Mesendoderm (in vitro differentiated cells): Measurements from ENCODE around the gene RPE65.
"Not testable (repeated sequence)": the region's sequence is repeated elsewhere in the genome, so short reads cannot be mapped to it uniquely, and the experiment has no call there.

Experiments used
- DNase-seq: peaks from one replicate; pipeline ENCODE4 v3.0.0; 2013
- H2AK5ac ChIP-seq: 2 replicates; pipeline ENCODE4 v1.6.1; 2013; ENCODE audit warnings: low read length, inconsistent platforms
- H2BK120ac ChIP-seq: 2 replicates; pipeline ENCODE4 v1.6.1; 2013; ENCODE audit warnings: low read depth, mild to moderate bottlenecking, low read length, moderate library complexity, mixed read lengths
- H2BK15ac ChIP-seq: replicated peaks from 2 replicates; pipeline ENCODE4 v1.6.1; 2013; ENCODE audit warnings: low read depth, mild to moderate bottlenecking, moderate library complexity
- H2BK5ac ChIP-seq: 2 replicates; pipeline ENCODE4 v1.6.1; 2013; ENCODE audit warnings: low read length, inconsistent platforms
- H3K18ac ChIP-seq: 2 replicates; pipeline ENCODE4 v1.6.1; 2013; ENCODE audit warnings: mild to moderate bottlenecking, low read length, mixed read lengths
- H3K23ac ChIP-seq: one replicate; pipeline ENCODE4 v1.6.1; 2013; ENCODE audit warnings: low read length
- H3K27ac ChIP-seq: 2 replicates; pipeline ENCODE4 v1.5.1; 2013; ENCODE audit warnings: low read depth, mild to moderate bottlenecking, inconsistent platforms, low read length, moderate library complexity
- H3K27me3 ChIP-seq: 2 replicates; pipeline ENCODE4 v1.6.1; 2013; ENCODE audit warnings: low read length, control low read depth, mild to moderate bottlenecking, inconsistent platforms; ENCODE audit not compliant: insufficient read depth, poor library complexity
- H3K36me3 ChIP-seq: 2 replicates; pipeline ENCODE4 v1.6.1; 2013; ENCODE audit warnings: low read length, inconsistent platforms; ENCODE audit not compliant: control insufficient read depth, insufficient read depth
- H3K4ac ChIP-seq: one replicate; pipeline ENCODE4 v1.6.1; 2013; ENCODE audit warnings: low read depth, mild to moderate bottlenecking, low read length, moderate library complexity
- H3K4me1 ChIP-seq: 2 replicates; pipeline ENCODE4 v1.6.1; 2013; ENCODE audit warnings: low read depth, low read length, inconsistent platforms; ENCODE audit not compliant: control insufficient read depth
- H3K4me2 ChIP-seq: 2 replicates; pipeline ENCODE4 v1.6.1; 2013; ENCODE audit warnings: low read length
- H3K4me3 ChIP-seq: 2 replicates; pipeline ENCODE4 v1.5.1; 2013; ENCODE audit warnings: mild to moderate bottlenecking, low read length
- H3K56ac ChIP-seq: one replicate; pipeline ENCODE4 v1.6.1; 2013; ENCODE audit warnings: low read length
- H3K79me1 ChIP-seq: 2 replicates; pipeline ENCODE4 v1.6.1; 2013; ENCODE audit warnings: low read length, inconsistent platforms
- H3K79me2 ChIP-seq: 2 replicates; pipeline ENCODE4 v1.6.1; 2013; ENCODE audit warnings: mild to moderate bottlenecking, low read length; ENCODE audit not compliant: control insufficient read depth, insufficient read depth
- H3K9ac ChIP-seq: 2 replicates; pipeline ENCODE4 v1.6.1; 2013; ENCODE audit warnings: low read length, inconsistent platforms
- H4K5ac ChIP-seq: one replicate; pipeline ENCODE4 v1.6.1; 2013; ENCODE audit warnings: low read length
- H4K8ac ChIP-seq: one replicate; pipeline ENCODE4 v1.6.1; 2013; ENCODE audit warnings: low read depth, mild to moderate bottlenecking, control low read depth, low read length, moderate library complexity
- WGBS: extraction: QIAGEN DNeasy Blood & Tissue Kit; methylation state at CpG from one replicate; pipeline ENCODE4 v1.1.7; 2013; ENCODE audit warnings: low lambda C conversion rate, missing lambda C conversion rate; ENCODE audit not compliant: insufficient coverage; ENCODE audit errors: extremely low coverage; 5-methylcytosine and 5-hydroxymethylcytosine counted together

Gene RPE65

DNA sequence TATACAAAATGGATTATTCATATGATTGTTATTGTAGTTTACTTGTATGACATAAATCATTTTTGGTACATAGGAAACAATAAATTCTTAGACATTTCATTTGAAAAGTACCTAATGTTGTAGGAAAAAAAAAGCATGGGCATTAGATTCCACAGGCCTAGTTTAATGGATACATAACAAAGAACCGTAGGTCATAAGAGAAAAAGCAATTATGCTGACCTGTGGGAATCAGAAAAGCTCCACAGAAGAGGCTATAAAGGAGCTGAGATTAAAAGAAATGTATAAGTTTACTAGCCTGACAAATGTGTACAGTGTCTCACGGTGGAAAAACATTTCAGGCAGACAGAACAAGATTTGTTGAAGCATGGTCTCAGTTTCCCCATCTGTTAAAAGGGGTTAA is 43.4 kb upstream of the RPE65 start:
- Histone ChIP-seq H2BK15ac (no peak overlapping the region), H2BK5ac (no peak overlapping the region), H3K27ac (no peak overlapping the region), H2BK120ac (no peak overlapping the region), H4K8ac (no peak overlapping the region), H3K4ac (no peak overlapping the region), H3K4me3 (no peak overlapping the region), H2AK5ac (no peak overlapping the region), H3K4me1 (peaks cover 4% of the 10 kb centered on the region), H3K79me2 (peaks cover 11% of the 10 kb centered on the region), H3K36me3 (peaks cover 1% of the 10 kb centered on the region), H3K79me1 (peaks cover 8% of the 10 kb centered on the region), H3K23ac (no peak overlapping the region), H4K5ac (no peak overlapping the region), H3K9ac (no peak overlapping the region), H3K56ac (no peak overlapping the region), H3K4me2 (no peak overlapping the region), H3K18ac (no peak overlapping the region), H3K27me3 (no peaks in the 10 kb centered on the region)
- no peak for DNase-seq
- WGBS, result no CpG with 5 or more reads among the region's 2 CpGs

DNA sequence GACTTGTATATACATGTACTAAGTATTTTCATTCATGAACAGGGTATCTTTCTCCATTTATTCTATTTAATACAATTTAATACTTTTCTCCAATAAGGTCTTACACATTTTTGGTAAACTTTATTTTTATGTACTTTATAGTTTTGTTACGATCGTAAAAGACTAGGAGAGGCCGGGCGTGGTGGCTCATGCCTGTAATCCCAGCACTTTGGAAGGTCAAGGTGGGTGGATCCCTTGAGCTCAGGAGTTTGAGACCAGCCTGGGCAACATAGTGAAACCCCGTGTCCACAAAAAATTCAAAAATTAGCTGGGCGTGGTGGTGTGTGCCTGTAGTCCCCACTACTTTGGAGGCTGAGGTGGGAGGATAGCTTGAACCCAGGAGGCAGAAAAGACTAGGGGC is 42.5 kb upstream of the RPE65 start:
- not testable (repeated sequence) for H3K56ac ChIP-seq, H3K4me2 ChIP-seq, H3K79me1 ChIP-seq, H2BK120ac ChIP-seq, H2BK5ac ChIP-seq, H3K4me3 ChIP-seq, DNase-seq, H3K27ac ChIP-seq, H3K9ac ChIP-seq, H4K8ac ChIP-seq, H3K4me1 ChIP-seq, H2BK15ac ChIP-seq, H3K4ac ChIP-seq, H3K23ac ChIP-seq, H4K5ac ChIP-seq, H2AK5ac ChIP-seq, H3K18ac ChIP-seq, H3K36me3 ChIP-seq, H3K27me3 ChIP-seq
- no CpG with 5 or more reads among the region's 6 CpGs for WGBS
- H3K79me2 ChIP-seq, result peaks cover 11% of the 10 kb centered on the region

DNA sequence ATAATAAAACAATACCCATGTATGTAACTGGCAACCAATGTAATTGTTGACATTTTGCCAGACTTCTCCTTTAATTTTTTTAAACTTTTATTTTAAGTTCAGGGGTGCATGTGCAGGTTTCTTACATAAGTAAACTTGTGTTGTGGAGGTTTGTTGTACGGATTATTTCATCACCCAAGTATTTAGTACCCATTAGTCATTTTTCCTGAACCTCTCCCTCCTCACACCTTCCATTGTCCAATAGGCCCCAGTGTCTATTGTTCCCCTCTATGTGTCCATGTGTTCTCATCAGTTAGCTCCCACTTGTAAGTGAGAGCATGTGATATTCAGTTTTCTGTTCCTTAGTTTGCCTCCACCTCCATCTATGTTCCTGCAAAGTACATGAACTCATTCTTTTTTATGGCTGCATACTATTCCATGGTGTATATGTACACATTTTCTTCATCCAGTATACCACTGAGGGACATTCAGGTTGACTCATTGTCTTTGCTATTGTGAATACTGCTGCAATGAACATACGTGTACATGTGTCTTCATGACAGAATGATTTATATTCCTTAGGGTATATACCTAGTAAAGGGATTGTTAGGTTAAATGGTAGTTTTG is 40.4 kb upstream of the RPE65 start:
- H2BK15ac ChIP-seq, result no peak overlapping the region
- H3K23ac ChIP-seq, result no peak overlapping the region
- H3K36me3 ChIP-seq, result peaks cover 3% of the 10 kb centered on the region
- no peak overlapping the region for H4K8ac ChIP-seq
- no peak overlapping the region for H2BK120ac ChIP-seq
- DNase-seq, result no peak
- no peak overlapping the region for H3K9ac ChIP-seq
- no peak overlapping the region for H3K56ac ChIP-seq
- H3K27me3 ChIP-seq, result no peaks in the 10 kb centered on the region
- no CpG with 5 or more reads among the region's 2 CpGs for WGBS
- H3K27ac ChIP-seq, result no peak overlapping the region
- H3K79me2 ChIP-seq, result no peaks in the 10 kb centered on the region
- no peak overlapping the region for H3K4me2 ChIP-seq
- H2AK5ac ChIP-seq, result no peak overlapping the region
- no peak overlapping the region for H3K4ac ChIP-seq
- H3K4me1 ChIP-seq, result no peaks in the 10 kb centered on the region
- H3K4me3 ChIP-seq, result no peak overlapping the region
- H3K79me1 ChIP-seq, result peaks cover 3% of the 10 kb centered on the region
- no peak overlapping the region for H3K18ac ChIP-seq
- H4K5ac ChIP-seq, result no peak overlapping the region
- H2BK5ac ChIP-seq, result no peak overlapping the region

DNA sequence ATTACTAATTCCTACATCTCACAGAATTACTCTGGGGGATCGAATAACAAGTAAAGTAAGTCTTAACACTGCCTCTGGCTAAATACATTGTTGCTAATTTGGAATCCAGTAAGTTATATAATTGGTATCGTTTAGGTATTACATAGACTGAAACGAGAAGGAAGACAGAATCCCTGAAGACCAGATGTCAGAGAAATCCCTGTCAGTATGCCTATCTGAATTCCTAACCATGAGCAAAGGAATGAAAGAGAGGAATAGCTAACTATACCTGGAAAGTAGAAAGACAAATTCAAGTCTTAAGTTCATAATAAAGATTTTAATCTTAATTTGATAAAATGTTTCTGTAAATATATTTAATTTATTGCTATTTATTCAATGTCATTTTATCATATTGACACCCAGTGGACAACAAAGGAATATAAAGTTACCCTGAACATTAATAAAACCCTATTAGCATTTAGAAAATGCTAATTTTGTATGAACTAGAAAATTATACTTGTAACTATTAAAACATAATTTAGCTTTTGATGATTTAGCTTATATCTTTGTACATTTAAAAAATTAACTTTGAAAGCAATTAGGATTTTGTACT is 35.8 kb upstream of the RPE65 start:
- H3K9ac ChIP-seq, result no peak overlapping the region
- H2BK15ac ChIP-seq, result no peak overlapping the region
- no peak overlapping the region for H3K23ac ChIP-seq
- H3K56ac ChIP-seq, result no peak overlapping the region
- H3K4me3 ChIP-seq, result no peak overlapping the region
- no peak overlapping the region for H3K27ac ChIP-seq
- H3K79me1 ChIP-seq, result peaks cover 3% of the 10 kb centered on the region
- no peaks in the 10 kb centered on the region for H3K79me2 ChIP-seq
- peaks cover 7% of the 10 kb centered on the region for H3K36me3 ChIP-seq
- H4K8ac ChIP-seq, result no peak overlapping the region
- H4K5ac ChIP-seq, result no peak overlapping the region
- no peak overlapping the region for H3K4me2 ChIP-seq
- H3K18ac ChIP-seq, result no peak overlapping the region
- H2BK120ac ChIP-seq, result no peak overlapping the region
- no peak overlapping the region for H2BK5ac ChIP-seq
- no CpG with 5 or more reads among the region's 3 CpGs for WGBS
- H3K4ac ChIP-seq, result no peak overlapping the region
- no peaks in the 10 kb centered on the region for H3K4me1 ChIP-seq
- DNase-seq, result no peak
- no peaks in the 10 kb centered on the region for H3K27me3 ChIP-seq
- no peak overlapping the region for H2AK5ac ChIP-seq

DNA sequence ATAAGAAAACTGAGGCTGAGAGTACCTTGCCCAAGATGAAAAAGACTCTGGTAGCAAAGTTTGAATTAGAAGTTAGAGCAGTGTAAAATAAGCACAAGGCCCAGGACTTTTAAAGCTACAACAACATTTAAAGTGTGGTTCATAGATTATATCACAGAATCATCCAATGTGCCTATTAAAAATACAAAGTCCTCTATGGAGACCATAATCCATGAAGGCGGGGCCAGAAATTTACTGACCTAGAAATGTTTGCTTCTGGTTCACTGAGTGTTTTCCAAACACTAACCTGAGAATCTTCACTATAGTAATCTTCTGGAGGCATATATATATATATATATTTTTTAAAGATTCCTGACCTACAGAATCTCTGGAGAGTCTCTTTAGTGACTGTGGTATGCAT is 34.9 kb upstream of the RPE65 start:
- no peaks in the 10 kb centered on the region for H3K27me3 ChIP-seq
- no peak overlapping the region for H3K4ac ChIP-seq
- H3K18ac ChIP-seq, result no peak overlapping the region
- H3K36me3 ChIP-seq, result peaks cover 7% of the 10 kb centered on the region
- no peak overlapping the region for H2BK120ac ChIP-seq
- H3K4me2 ChIP-seq, result no peak overlapping the region
- no peak overlapping the region for H2BK5ac ChIP-seq
- no peaks in the 10 kb centered on the region for H3K79me1 ChIP-seq
- H3K23ac ChIP-seq, result no peak overlapping the region
- H2BK15ac ChIP-seq, result no peak overlapping the region
- H3K4me3 ChIP-seq, result no peak overlapping the region
- H3K56ac ChIP-seq, result no peak overlapping the region
- H4K8ac ChIP-seq, result no peak overlapping the region
- H4K5ac ChIP-seq, result no peak overlapping the region
- no peak overlapping the region for H3K9ac ChIP-seq
- no peak overlapping the region for H2AK5ac ChIP-seq
- no peak for DNase-seq
- H3K27ac ChIP-seq, result no peak overlapping the region
- WGBS, result no CpG with 5 or more reads among the region's 1 CpG
- H3K79me2 ChIP-seq, result no peaks in the 10 kb centered on the region
- no peaks in the 10 kb centered on the region for H3K4me1 ChIP-seq

DNA sequence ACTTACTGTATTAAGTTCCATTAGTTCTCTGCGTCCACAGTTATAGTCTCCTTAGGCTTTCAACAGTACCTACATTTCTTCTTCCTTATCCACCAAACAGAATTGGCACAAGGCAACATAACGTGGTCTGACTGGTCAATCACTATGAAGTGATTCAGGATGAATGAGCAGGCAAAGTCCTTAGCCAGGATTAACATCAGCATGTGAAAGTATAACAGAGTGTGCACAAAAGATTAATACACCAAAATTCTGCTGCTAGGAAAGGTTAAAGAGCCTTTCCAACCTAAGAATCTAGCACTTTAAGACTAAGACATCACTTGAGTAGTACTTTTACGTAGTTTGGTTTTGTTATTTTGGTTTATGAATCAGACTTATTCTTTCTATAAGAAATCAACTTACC is 31.3 kb upstream of the RPE65 start:
- Histone ChIP-seq H4K5ac (no peak overlapping the region), H3K4me3 (no peak overlapping the region), H3K4me2 (no peak overlapping the region), H3K36me3 (peaks cover 9% of the 10 kb centered on the region), H3K4me1 (no peaks in the 10 kb centered on the region), H3K56ac (no peak overlapping the region), H3K23ac (no peak overlapping the region), H3K27ac (no peak overlapping the region), H3K18ac (no peak overlapping the region), H2AK5ac (no peak overlapping the region), H4K8ac (no peak overlapping the region), H3K79me2 (no peaks in the 10 kb centered on the region), H2BK15ac (no peak overlapping the region), H2BK5ac (no peak overlapping the region), H2BK120ac (no peak overlapping the region), H3K9ac (no peak overlapping the region), H3K79me1 (no peaks in the 10 kb centered on the region), H3K27me3 (no peaks in the 10 kb centered on the region), H3K4ac (no peak overlapping the region)
- WGBS, result no CpG with 5 or more reads among the region's 3 CpGs
- no peak for DNase-seq
